Gastroesophageal sphincter (tissue), 4 donors: ENCODE results near the gene GRM7. TPM values are rescaled to one million over a fixed set of nuclear protein-coding genes. Genes with fewer than 3 reads are reported as not detected.

Experiments
- ATAC-seq: fragments of 150-250 bp; one replicate; pipeline ENCODE4 v1.9.1; 2016; ENCODE audit warnings: mild to moderate bottlenecking, moderate library complexity
- H3K27ac ChIP-seq, 4 donors: fragments of 200-600 bp; sonication (generic) in 3 of 4; 1 replicate in 3 of 4; 2 replicates in 1 of 4; pipeline ENCODE4 v1.5.1; 2016 to 2019
- H3K27me3 ChIP-seq: fragments of 200-600 bp; sonication (generic); one replicate; pipeline ENCODE4 v1.5.1; 2019
- H3K36me3 ChIP-seq, 2 donors: fragments of 200-600 bp; sonication (generic); one replicate each; pipeline ENCODE4 v1.5.1; 2019; ENCODE audit warnings: control low read depth in 1 of 2
- H3K4me1 ChIP-seq, 3 donors: fragments of 200-600 bp; sonication (generic); 1 replicate in 2 of 3; 2 replicates in 1 of 3; pipeline ENCODE4 v1.5.1; 2016 to 2019; ENCODE audit warnings: control low read depth in 2 of 3
- H3K4me3 ChIP-seq, 2 donors: fragments of 200-600 bp; sonication (generic); one replicate each; pipeline ENCODE4 v1.5.1; 2019; ENCODE audit warnings: mild to moderate bottlenecking in 1 of 2, moderate library complexity in 1 of 2
- H3K9me3 ChIP-seq, 3 donors: fragments of 200-600 bp; sonication (generic); one replicate each; pipeline ENCODE4 v1.5.1; 2017 to 2019; ENCODE audit warnings: control low read depth in 2 of 3
- EP300 ChIP-seq: sonication (generic); formaldehyde crosslinking; IDR thresholded peaks from one replicate; pipeline ENCODE4 v1.6.1; 2017; ENCODE audit warnings: antibody characterized with exemption, mild to moderate bottlenecking
- POLR2A ChIP-seq, 2 donors: fragments of 450-650 bp; IDR thresholded peaks; one replicate each; pipeline ENCODE4 v1.6.1; 2017; ENCODE audit warnings: antibody characterized with exemption in 2 of 2, mild to moderate bottlenecking in 2 of 2, moderate library complexity in 1 of 2
- POLR2AphosphoS5 ChIP-seq: sonication (generic); formaldehyde crosslinking; IDR thresholded peaks from one replicate; pipeline ENCODE4 v1.6.1; 2017; ENCODE audit warnings: antibody characterized with exemption
- WGBS, 2 donors: methylation state at CpG; one replicate each; pipeline ENCODE4 v1.1.5; 2018; ENCODE audit warnings: low coverage in 1 of 2; 5-methylcytosine and 5-hydroxymethylcytosine counted together
- total RNA-seq, 4 donors: library from RNA; depleted of rRNA; stranded (reverse); fragments of >200 nt; gene quantifications; one replicate each; pipeline ENCODE4 v1.1.0, GENCODE V29; 2016
- TF ChIP-seq, protein P1 (sequence below), 4 experiments: fragments of 200-600 bp in 2 of 4; fragments of 450-650 bp in 2 of 4; sonication (generic) in 1 of 4; IDR thresholded peaks; one replicate each; pipeline ENCODE4 v1.5.1; 2017 to 2019; ENCODE audit warnings: antibody characterized with exemption in 4 of 4, mild to moderate bottlenecking in 2 of 4, moderate library complexity in 2 of 4

GRM7 gene
- total RNA-seq, 4 donors from 2014 or later = 0.40 to 7.6 TPM; not detected in 2

GRCh38 chr3:7754653-7755441 is 893.9 kb downstream of the GRM7 start:
- no peak for ATAC-seq
- 27 to 35% methylated on average over 3 to 4 of the region's 4 CpGs for WGBS, 2 donors

DNA sequence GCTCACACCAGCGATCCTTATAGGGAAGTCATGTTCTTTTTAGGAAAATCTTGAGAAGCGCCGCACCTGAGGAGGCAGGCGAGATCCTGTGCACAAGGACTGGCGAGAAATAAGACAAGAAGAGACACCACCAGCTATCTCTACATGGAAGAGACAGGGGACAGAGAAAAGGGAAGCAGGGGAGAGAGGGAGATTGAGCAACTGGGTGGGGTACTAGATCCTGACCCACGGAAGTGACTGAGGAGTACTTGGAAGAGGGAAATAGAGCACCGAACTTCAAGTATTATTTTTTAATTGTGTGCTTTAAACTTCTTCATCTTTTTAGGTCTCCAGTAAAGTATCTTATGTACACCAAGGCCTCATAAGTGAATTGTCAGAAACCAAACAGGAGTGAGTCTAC is 898.7 kb downstream of the GRM7 start:
- no peaks in the 10 kb centered on the region for H3K36me3 ChIP-seq
- H3K4me1 ChIP-seq = peaks cover 0 to 4% (median 0%) of the 10 kb centered on the region in 3 donors
- H3K27ac ChIP-seq = no peak overlapping the region
- ATAC-seq = no peak
- no peaks in the 10 kb centered on the region for H3K9me3 ChIP-seq
- WGBS, 2 donors = 83 to 91% methylated on average over 7 of the region's 7 CpGs
- TF ChIP-seq POLR2AphosphoS5 (no peak), EP300 (no peak), POLR2A (IDR thresholded peaks at IDR 0.05) (no peak)
- TF ChIP-seq, protein P1, sequence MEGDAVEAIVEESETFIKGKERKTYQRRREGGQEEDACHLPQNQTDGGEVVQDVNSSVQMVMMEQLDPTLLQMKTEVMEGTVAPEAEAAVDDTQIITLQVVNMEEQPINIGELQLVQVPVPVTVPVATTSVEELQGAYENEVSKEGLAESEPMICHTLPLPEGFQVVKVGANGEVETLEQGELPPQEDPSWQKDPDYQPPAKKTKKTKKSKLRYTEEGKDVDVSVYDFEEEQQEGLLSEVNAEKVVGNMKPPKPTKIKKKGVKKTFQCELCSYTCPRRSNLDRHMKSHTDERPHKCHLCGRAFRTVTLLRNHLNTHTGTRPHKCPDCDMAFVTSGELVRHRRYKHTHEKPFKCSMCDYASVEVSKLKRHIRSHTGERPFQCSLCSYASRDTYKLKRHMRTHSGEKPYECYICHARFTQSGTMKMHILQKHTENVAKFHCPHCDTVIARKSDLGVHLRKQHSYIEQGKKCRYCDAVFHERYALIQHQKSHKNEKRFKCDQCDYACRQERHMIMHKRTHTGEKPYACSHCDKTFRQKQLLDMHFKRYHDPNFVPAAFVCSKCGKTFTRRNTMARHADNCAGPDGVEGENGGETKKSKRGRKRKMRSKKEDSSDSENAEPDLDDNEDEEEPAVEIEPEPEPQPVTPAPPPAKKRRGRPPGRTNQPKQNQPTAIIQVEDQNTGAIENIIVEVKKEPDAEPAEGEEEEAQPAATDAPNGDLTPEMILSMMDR (IDR thresholded peaks at IDR 0.05) = no peak
- H3K4me3 ChIP-seq = no peak overlapping the region
- H3K27me3 ChIP-seq = no peaks in the 10 kb centered on the region

More at GRCh38 chr3:7754653-7755441, 893.9 kb downstream of the GRM7 start:
- no peaks in the 10 kb centered on the region for H3K27me3 ChIP-seq
- H3K4me3 ChIP-seq = no peak overlapping the region
- no peaks in the 10 kb centered on the region for H3K9me3 ChIP-seq
- H3K4me1 ChIP-seq = peaks cover 0 to 4% (median 0%) of the 10 kb centered on the region in 3 donors
- TF ChIP-seq, protein P1 (IDR thresholded peaks at IDR 0.05) = no peak
- no peak overlapping the region for H3K27ac ChIP-seq
- no peaks in the 10 kb centered on the region for H3K36me3 ChIP-seq

- ATAC-seq = no peak
- no peak for TF ChIP-seq EP300
- TF ChIP-seq POLR2AphosphoS5 = no peak
- TF ChIP-seq, protein P1 (IDR thresholded peaks at IDR 0.05) = no peak
- Histone ChIP-seq H3K27ac (no peak overlapping the region), H3K9me3 (no peaks in the 10 kb centered on the region), H3K4me1 (no peaks in the 10 kb centered on the region), H3K36me3 (no peaks in the 10 kb centered on the region), H3K27me3 (no peaks in the 10 kb centered on the region), H3K4me3 (no peak overlapping the region)
Observed at GRCh38 chr3:7760718-7761117, 899.8 kb downstream of the GRM7 start.

DNA sequence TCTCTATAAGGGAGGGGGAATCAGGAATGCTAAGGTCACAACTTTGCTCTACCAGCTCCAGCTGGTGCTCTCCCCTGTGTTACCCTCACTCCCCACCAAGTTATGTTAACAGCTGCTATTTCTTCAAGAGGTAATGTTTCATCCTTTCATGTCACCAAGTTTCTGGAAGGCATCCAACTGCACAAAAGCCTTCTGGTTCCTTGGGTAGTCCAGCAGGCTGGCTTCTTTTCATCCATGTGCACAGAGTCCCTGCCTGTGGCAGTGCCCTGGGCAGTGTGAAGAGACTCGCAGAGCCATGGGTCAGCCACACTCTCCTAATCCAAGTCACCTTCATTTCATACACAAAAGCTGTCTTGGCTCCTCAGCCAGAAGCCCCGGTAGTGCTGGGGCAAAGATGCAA is 903.2 kb downstream of the GRM7 start:
- TF ChIP-seq POLR2AphosphoS5 = no peak
- no peaks in the 10 kb centered on the region for H3K27me3 ChIP-seq
- H3K27ac ChIP-seq = no peak overlapping the region
- H3K36me3 ChIP-seq = no peaks in the 10 kb centered on the region
- ATAC-seq = no peak
- peaks cover 0 to 7% (median 0%) of the 10 kb centered on the region in 3 donors for H3K9me3 ChIP-seq
- no peak overlapping the region for H3K4me3 ChIP-seq
- no peaks in the 10 kb centered on the region for H3K4me1 ChIP-seq
- 66 to 67% methylated on average over 1 to 2 of the region's 2 CpGs for WGBS, 2 donors

GRCh38 chr3:7766530-7766929 is 905.6 kb downstream of the GRM7 start:
- H3K9me3 ChIP-seq = peaks cover 0 to 7% (median 0%) of the 10 kb centered on the region in 3 donors
- H3K27me3 ChIP-seq = no peaks in the 10 kb centered on the region
- no peaks in the 10 kb centered on the region for H3K36me3 ChIP-seq
- H3K4me1 ChIP-seq = no peaks in the 10 kb centered on the region
- no peak for TF ChIP-seq POLR2A (IDR thresholded peaks at IDR 0.05)
- TF ChIP-seq EP300 = no peak
- no peak for TF ChIP-seq POLR2AphosphoS5
- TF ChIP-seq, protein P1 (IDR thresholded peaks at IDR 0.05) = no peak
- no peak overlapping the region for H3K4me3 ChIP-seq
- no peak overlapping the region for H3K27ac ChIP-seq
- ATAC-seq = no peak
- WGBS, 2 donors = 89 to 100% methylated on average over 2 to 4 of the region's 4 CpGs
